Astrocyte of the cerebellum (primary cell): ENCODE data around the gene EFHD1.
A peak's percentile ranks its signal among the peaks of the same experiment; 100 is the strongest.
"Not testable (repeated sequence)": the region's sequence is repeated elsewhere in the genome, so short reads cannot be mapped to it uniquely, and the experiment has no call there.

Source experiments
- DNase-seq: peaks from one replicate; pipeline ENCODE4 v3.0.0-alpha.2; 2011; ENCODE audit warnings: low read depth
- H3K4me3 ChIP-seq: 2 replicates; pipeline ENCODE4 v1.5.1; 2011; ENCODE audit warnings: mild to moderate bottlenecking, low read depth, low read length, moderate library complexity
- CTCF ChIP-seq: IDR thresholded peaks from 2 replicates; pipeline ENCODE4 v1.5.1; 2012; ENCODE audit warnings: low read length, low read depth, moderate library complexity, mild to moderate bottlenecking; ENCODE audit errors: missing control alignments
- in situ Hi-C: cut with HindIII; loops from 2 replicates; pipeline ENCODE4 v1.10.0; 2017; ENCODE audit warnings: low sequenced_read_pairs

Gene EFHD1

GRCh38 chr2:232628466-232629128 lies 4.8 kb upstream of the EFHD1 start:
- TF ChIP-seq CTCF: no peak
- in situ Hi-C loops: no loop called here
- no peak for DNase-seq
- H3K4me3 ChIP-seq: no peak overlapping the region

DNA sequence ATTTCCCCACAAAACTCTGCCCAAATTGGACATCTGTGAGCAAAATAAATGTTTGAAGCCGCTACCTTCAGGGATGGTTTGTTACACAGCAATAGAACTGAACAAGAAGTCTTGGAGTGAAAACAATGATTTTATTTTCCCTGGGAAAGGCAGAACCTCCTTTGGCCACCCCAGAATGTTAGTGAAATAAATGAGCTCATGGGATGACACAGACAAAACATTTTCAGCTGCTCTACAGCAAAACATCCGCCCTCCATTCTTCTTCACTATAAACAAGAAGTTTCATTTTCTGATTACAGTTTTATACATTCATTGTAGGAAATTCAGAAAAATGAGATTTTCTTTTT lies 4.3 kb upstream of the EFHD1 start:
- no peak for DNase-seq
- no peak for TF ChIP-seq CTCF
- in situ Hi-C loops: no loop called here
- no peak overlapping the region for H3K4me3 ChIP-seq

GRCh38 chr2:232632229-232632903 lies 1.0 kb upstream of the EFHD1 start:
- in situ Hi-C loops: no loop called here
- no peak for TF ChIP-seq CTCF
- no peak for DNase-seq
- peak overlapping the region; percentile 55 for H3K4me3 ChIP-seq

- in situ Hi-C loops: no loop called here
- TF ChIP-seq CTCF: no peak
- no peak for DNase-seq
- H3K4me3 ChIP-seq: peak overlapping the region; percentile 55
Observed at GRCh38 chr2:232632904-232633412, 446 bp upstream of the EFHD1 start.

- peak overlapping the region; percentile 55 for H3K4me3 ChIP-seq
- no peak for TF ChIP-seq CTCF
- in situ Hi-C loops: no loop called here
- no peak for DNase-seq
Observed at GRCh38 chr2:232634206-232635150, 1.1 kb downstream of the EFHD1 start.

DNA sequence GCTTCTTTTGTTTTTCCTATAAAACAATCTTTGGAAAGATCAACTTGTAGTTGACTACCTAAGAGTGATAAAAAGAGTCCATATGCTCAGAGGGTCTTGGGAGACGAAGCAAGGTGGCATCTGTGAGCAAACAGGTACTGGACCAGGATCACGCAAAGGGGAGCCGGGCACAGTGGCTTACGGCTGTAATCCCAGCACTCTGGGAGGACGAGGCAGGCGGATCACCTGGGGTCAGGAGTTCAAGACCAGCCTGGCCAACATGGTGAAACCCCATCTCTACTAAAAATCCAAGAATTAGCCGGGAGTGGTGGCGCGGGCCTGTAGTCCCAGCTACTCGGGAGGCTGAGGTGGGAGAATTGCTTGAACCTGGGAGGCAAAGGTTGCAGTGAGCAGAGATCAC lies 2.0 kb downstream of the EFHD1 start:
- H3K4me3 ChIP-seq, in situ Hi-C loops, DNase-seq: not testable (repeated sequence)
